HepG2 (cell line): ENCODE data around the gene PLOD3. TPM values are rescaled to one million over a fixed set of nuclear protein-coding genes. Genes with fewer than 3 reads are reported as not detected.
A peak's percentile ranks its signal among the peaks of the same experiment; 100 is the strongest.

Source experiments
- DNMT1 ChIP-seq: sonication (generic); formaldehyde crosslinking; IDR thresholded peaks from 2 replicates; pipeline ENCODE4 v1.5.1; 2020; ENCODE audit warnings: mild to moderate bottlenecking, missing genetic modification reagents
- IRX3 ChIP-seq: sonication (generic); formaldehyde crosslinking; IDR thresholded peaks from 2 replicates; pipeline ENCODE4 v1.8.1; 2023; ENCODE audit warnings: mild to moderate bottlenecking, low read depth, missing genetic modification reagents, borderline replicate concordance
- NFAT5 ChIP-seq: sonication (generic); formaldehyde crosslinking; IDR thresholded peaks from 2 replicates; pipeline ENCODE4 v1.4.0; 2020; ENCODE audit warnings: missing genetic modification reagents
- POLR2G ChIP-seq: fragments of 200-400 bp; formaldehyde crosslinking; IDR thresholded peaks from 2 replicates; pipeline ENCODE4 v1.6.1; 2018; ENCODE audit warnings: mild to moderate bottlenecking, low read depth, low read length, moderate library complexity
- PRMT3 ChIP-seq: sonication (generic); formaldehyde crosslinking; IDR thresholded peaks from 2 replicates; pipeline ENCODE4 v1.8.1; 2022; ENCODE audit warnings: low read depth, mild to moderate bottlenecking, moderate library complexity, missing genetic modification reagents, borderline replicate concordance
- RERE ChIP-seq: IDR thresholded peaks from 2 replicates; pipeline ENCODE4 v1.6.1; 2016; ENCODE audit warnings: low read depth, missing genetic modification reagents, missing compliant biosample characterization
- USF2 ChIP-seq, 2 experiments: sonication (generic) in 1 of 2; formaldehyde crosslinking in 1 of 2; IDR thresholded peaks; 2 replicates each; pipeline versions ENCODE4 v1.5.1 to v1.6.1; 2011 to 2020; ENCODE audit warnings: borderline replicate concordance in 1 of 2, low read depth in 1 of 2, low read length in 1 of 2, mild to moderate bottlenecking in 1 of 2, missing genetic modification reagents in 1 of 2, moderate library complexity in 1 of 2
- ZBTB43 ChIP-seq: sonication (generic); formaldehyde crosslinking; conservative IDR thresholded peaks from 2 replicates; pipeline ENCODE4 v1.4.0; 2020; ENCODE audit warnings: missing genetic modification reagents
- ZNF350 ChIP-seq: sonication (generic); formaldehyde crosslinking; IDR thresholded peaks from 2 replicates; pipeline ENCODE4 v1.4.0; 2020; ENCODE audit warnings: mild to moderate bottlenecking, low read depth, missing genetic modification reagents, borderline replicate concordance
- polyA plus RNA-seq, 8 experiments: library from polyadenylated mRNA; depleted of rRNA in 3 of 8; stranded (reverse) in 7 of 8; unstranded in 1 of 8; fragments of >200 nt; fragmentation: Illumina TruSeq in 4 of 8; extraction: Trizol in 4 of 8; gene quantifications; 2 replicates each; pipeline versions ENCODE4 v1.2.1 to v1.2.3, GENCODE V29; 2011 to 2016; ENCODE audit warnings: low read depth in 4 of 8, missing spikeins in 1 of 8, mixed read lengths in 1 of 8; ENCODE audit not compliant: insufficient read depth in 1 of 8
- total RNA-seq, 5 experiments: library from RNA; depleted of rRNA; stranded (reverse); fragments of >200 nt; fragmentation: Illumina TruSeq; extraction: Trizol; gene quantifications; 2 replicates each; pipeline ENCODE4 v1.2.3, GENCODE V29; 2016; ENCODE audit warnings: low read depth in 1 of 5
- TF ChIP-seq, protein P1 (sequence below): sonication (generic); formaldehyde crosslinking; IDR thresholded peaks from 2 replicates; pipeline ENCODE4 v1.8.0; 2022; ENCODE audit warnings: missing genetic modification reagents, mild to moderate bottlenecking, borderline replicate concordance
- TF ChIP-seq, protein P2 (sequence below): sonication (generic); formaldehyde crosslinking; IDR thresholded peaks from 2 replicates; pipeline ENCODE4 v1.5.0; 2020; ENCODE audit warnings: mild to moderate bottlenecking, low read depth, missing genetic modification reagents, borderline replicate concordance

The PLOD3 gene
- total and polyA plus RNA-seq, 2 of the 13 experiments (the other 11 are each of a cell fraction or from before 2014, with no cell fraction given), result 65.8 to 67.4 TPM

- TF ChIP-seq PRMT3 (CRISPR knock-in tag), result no peak
- TF ChIP-seq ZBTB43 (CRISPR knock-in tag), result 0 out of 2 replicates have a peak, but pooled peaks have one; percentile 29
- no peak for TF ChIP-seq IRX3
- TF ChIP-seq USF2 (IDR thresholded peaks at IDR 0.05; ENCODE audit: low read depth, low read length), result no peak
- TF ChIP-seq USF2 (CRISPR knock-in tag; IDR thresholded peaks at IDR 0.05; ENCODE audit: borderline replicate concordance), result peak; percentile 69; the same call in 1 of the 2 replicates
- no peak for TF ChIP-seq NFAT5
- no peak for TF ChIP-seq RERE (CRISPR knock-in tag)
- 0 out of 2 replicates have a peak, but pooled peaks have one; percentile 10 for TF ChIP-seq ZNF350 (CRISPR knock-in tag)
- TF ChIP-seq, protein P1, sequence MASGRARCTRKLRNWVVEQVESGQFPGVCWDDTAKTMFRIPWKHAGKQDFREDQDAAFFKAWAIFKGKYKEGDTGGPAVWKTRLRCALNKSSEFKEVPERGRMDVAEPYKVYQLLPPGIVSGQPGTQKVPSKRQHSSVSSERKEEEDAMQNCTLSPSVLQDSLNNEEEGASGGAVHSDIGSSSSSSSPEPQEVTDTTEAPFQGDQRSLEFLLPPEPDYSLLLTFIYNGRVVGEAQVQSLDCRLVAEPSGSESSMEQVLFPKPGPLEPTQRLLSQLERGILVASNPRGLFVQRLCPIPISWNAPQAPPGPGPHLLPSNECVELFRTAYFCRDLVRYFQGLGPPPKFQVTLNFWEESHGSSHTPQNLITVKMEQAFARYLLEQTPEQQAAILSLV (CRISPR knock-in tag), result no peak
- peak; percentile 74 for TF ChIP-seq POLR2G
- TF ChIP-seq, protein P2, sequence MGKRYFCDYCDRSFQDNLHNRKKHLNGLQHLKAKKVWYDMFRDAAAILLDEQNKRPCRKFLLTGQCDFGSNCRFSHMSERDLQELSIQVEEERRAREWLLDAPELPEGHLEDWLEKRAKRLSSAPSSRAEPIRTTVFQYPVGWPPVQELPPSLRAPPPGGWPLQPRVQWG (CRISPR knock-in tag), result no peak
- TF ChIP-seq DNMT1, result no peak
These were observed 27.8 kb upstream of the PLOD3 start (continued) for GRCh38 chr7:101245147-101245668.
